ENCODE results near the gene CHST11.
A peak's percentile ranks its signal among the peaks of the same experiment; 100 is the strongest.

Gene CHST11

GRCh38 chr12:104456417-104456949 lies at the start of gene CHST11 (continued):
- TF ChIP-seq, protein P1, sequence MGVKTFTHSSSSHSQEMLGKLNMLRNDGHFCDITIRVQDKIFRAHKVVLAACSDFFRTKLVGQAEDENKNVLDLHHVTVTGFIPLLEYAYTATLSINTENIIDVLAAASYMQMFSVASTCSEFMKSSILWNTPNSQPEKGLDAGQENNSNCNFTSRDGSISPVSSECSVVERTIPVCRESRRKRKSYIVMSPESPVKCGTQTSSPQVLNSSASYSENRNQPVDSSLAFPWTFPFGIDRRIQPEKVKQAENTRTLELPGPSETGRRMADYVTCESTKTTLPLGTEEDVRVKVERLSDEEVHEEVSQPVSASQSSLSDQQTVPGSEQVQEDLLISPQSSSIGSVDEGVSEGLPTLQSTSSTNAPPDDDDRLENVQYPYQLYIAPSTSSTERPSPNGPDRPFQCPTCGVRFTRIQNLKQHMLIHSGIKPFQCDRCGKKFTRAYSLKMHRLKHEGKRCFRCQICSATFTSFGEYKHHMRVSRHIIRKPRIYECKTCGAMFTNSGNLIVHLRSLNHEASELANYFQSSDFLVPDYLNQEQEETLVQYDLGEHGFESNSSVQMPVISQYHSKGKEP (tag by site-specific recombination; IDR thresholded peaks at IDR 0.05) = no peak; the same call in 1 of the 2 replicates
- no peak for TF ChIP-seq ZNF221 (tag by site-specific recombination; IDR thresholded peaks at IDR 0.05; ENCODE audit: borderline replicate concordance)
- TF ChIP-seq ZNF174 (tag by site-specific recombination; IDR thresholded peaks at IDR 0.05) = no peak
- no peak for TF ChIP-seq ZNF214 (tag by site-specific recombination; IDR thresholded peaks at IDR 0.05; ENCODE audit: borderline replicate concordance)
- no peak for TF ChIP-seq ZNF16 (tag by site-specific recombination; IDR thresholded peaks at IDR 0.05; ENCODE audit: low read depth)
- no peak for TF ChIP-seq ZNF146 (tag by site-specific recombination; IDR thresholded peaks at IDR 0.05)
- TF ChIP-seq SP2 (tag by site-specific recombination; IDR thresholded peaks at IDR 0.05) = peak; percentile 70
- TF ChIP-seq BCL11B (tag by site-specific recombination; IDR thresholded peaks at IDR 0.05; ENCODE audit: low read depth) = no peak
- no peak for TF ChIP-seq ZNF624 (tag by site-specific recombination; IDR thresholded peaks at IDR 0.05)
- TF ChIP-seq KLF7 (tag by site-specific recombination; IDR thresholded peaks at IDR 0.05; ENCODE audit: borderline replicate concordance) = no peak
- TF ChIP-seq ZNF585B (tag by site-specific recombination; IDR thresholded peaks at IDR 0.05) = no peak
- TF ChIP-seq, protein P2, sequence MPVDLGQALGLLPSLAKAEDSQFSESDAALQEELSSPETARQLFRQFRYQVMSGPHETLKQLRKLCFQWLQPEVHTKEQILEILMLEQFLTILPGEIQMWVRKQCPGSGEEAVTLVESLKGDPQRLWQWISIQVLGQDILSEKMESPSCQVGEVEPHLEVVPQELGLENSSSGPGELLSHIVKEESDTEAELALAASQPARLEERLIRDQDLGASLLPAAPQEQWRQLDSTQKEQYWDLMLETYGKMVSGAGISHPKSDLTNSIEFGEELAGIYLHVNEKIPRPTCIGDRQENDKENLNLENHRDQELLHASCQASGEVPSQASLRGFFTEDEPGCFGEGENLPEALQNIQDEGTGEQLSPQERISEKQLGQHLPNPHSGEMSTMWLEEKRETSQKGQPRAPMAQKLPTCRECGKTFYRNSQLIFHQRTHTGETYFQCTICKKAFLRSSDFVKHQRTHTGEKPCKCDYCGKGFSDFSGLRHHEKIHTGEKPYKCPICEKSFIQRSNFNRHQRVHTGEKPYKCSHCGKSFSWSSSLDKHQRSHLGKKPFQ (tag by site-specific recombination; IDR thresholded peaks at IDR 0.05) = peak; percentile 74; the same call in 1 of the 2 replicates
- peak; percentile 69 for TF ChIP-seq IKZF3 (tag by site-specific recombination; IDR thresholded peaks at IDR 0.05)
- TF ChIP-seq WT1 (tag by site-specific recombination; IDR thresholded peaks at IDR 0.05) = peak; percentile 78
- TF ChIP-seq, protein P3, sequence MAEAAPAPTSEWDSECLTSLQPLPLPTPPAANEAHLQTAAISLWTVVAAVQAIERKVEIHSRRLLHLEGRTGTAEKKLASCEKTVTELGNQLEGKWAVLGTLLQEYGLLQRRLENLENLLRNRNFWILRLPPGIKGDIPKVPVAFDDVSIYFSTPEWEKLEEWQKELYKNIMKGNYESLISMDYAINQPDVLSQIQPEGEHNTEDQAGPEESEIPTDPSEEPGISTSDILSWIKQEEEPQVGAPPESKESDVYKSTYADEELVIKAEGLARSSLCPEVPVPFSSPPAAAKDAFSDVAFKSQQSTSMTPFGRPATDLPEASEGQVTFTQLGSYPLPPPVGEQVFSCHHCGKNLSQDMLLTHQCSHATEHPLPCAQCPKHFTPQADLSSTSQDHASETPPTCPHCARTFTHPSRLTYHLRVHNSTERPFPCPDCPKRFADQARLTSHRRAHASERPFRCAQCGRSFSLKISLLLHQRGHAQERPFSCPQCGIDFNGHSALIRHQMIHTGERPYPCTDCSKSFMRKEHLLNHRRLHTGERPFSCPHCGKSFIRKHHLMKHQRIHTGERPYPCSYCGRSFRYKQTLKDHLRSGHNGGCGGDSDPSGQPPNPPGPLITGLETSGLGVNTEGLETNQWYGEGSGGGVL (tag by site-specific recombination; IDR thresholded peaks at IDR 0.05) = no peak
- TF ChIP-seq ZNF600 (tag by site-specific recombination; IDR thresholded peaks at IDR 0.05) = no peak; the same call in 1 of the 2 replicates
- TF ChIP-seq SCRT2 (tag by site-specific recombination; IDR thresholded peaks at IDR 0.05) = peak; percentile 96
- peak; percentile 99 for TF ChIP-seq PRDM10 (tag by site-specific recombination; IDR thresholded peaks at IDR 0.05)
- TF ChIP-seq TRIM28 (IDR thresholded peaks at IDR 0.05; ENCODE audit: borderline replicate concordance, low read length) = no peak
- TF ChIP-seq, protein P4, sequence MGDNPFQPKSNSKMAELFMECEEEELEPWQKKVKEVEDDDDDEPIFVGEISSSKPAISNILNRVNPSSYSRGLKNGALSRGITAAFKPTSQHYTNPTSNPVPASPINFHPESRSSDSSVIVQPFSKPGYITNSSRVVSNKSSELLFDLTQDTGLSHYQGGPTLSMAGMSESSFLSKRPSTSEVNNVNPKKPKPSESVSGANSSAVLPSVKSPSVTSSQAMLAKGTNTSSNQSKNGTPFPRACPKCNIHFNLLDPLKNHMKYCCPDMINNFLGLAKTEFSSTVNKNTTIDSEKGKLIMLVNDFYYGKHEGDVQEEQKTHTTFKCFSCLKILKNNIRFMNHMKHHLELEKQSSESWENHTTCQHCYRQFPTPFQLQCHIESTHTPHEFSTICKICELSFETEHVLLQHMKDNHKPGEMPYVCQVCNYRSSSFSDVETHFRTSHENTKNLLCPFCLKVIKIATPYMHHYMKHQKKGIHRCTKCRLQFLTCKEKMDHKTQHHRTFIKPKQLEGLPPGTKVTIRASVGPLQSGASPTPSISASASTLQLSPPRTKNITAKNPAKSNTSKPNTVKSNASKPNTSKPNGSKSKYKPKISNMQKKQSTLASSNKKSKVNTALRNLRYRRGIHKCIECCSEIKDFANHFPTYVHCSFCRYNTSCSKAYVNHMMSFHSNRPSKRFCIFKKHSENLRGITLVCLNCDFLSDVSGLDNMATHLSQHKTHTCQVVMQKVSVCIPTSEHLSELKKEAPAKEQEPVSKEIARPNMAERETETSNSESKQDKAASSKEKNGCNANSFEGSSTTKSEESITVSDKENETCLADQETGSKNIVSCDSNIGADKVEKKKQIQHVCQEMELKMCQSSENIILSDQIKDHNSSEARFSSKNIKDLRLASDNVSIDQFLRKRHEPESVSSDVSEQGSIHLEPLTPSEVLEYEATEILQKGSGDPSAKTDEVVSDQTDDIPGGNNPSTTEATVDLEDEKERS (tag by site-specific recombination; IDR thresholded peaks at IDR 0.05) = no peak
- TF ChIP-seq ZNF843 (tag by site-specific recombination; IDR thresholded peaks at IDR 0.05) = peak; percentile 36; the same call in 1 of the 2 replicates
- peak; percentile 44; the same call in 1 of the 2 replicates for TF ChIP-seq KLF1 (tag by site-specific recombination; IDR thresholded peaks at IDR 0.05)

Measured in HEK293 (cell line).